Duodenal mucosa (tissue), 2 donors: Measurements from ENCODE around the gene IRF7.

Experiments used
- H3K27ac ChIP-seq: one replicate; pipeline ENCODE4 v1.7.0; 2013; ENCODE audit warnings: low read depth, low read length
- H3K27me3 ChIP-seq, 2 donors: one replicate each; pipeline ENCODE4 v1.7.0; 2013; ENCODE audit warnings: low read length in 2 of 2, control low read depth in 1 of 2; ENCODE audit not compliant: insufficient read depth in 2 of 2, control insufficient read depth in 1 of 2
- H3K36me3 ChIP-seq, 2 donors: one replicate each; pipeline ENCODE4 v1.7.0; 2013; ENCODE audit warnings: low read length in 2 of 2, control low read depth in 1 of 2; ENCODE audit not compliant: insufficient read depth in 2 of 2, control insufficient read depth in 1 of 2
- H3K4me1 ChIP-seq, 2 donors: one replicate each; pipeline ENCODE4 v1.7.0; 2013; ENCODE audit warnings: low read length in 2 of 2, control low read depth in 1 of 2; ENCODE audit not compliant: insufficient read depth in 2 of 2, control insufficient read depth in 1 of 2
- H3K4me3 ChIP-seq, 2 donors: one replicate each; pipeline ENCODE4 v1.7.0; 2013; ENCODE audit warnings: low read length in 2 of 2, low read depth in 1 of 2
- H3K9ac ChIP-seq, 2 donors: one replicate each; pipeline ENCODE4 v1.7.0; 2013; ENCODE audit warnings: low read length in 2 of 2, low read depth in 1 of 2
- H3K9me3 ChIP-seq, 2 donors: one replicate each; pipeline ENCODE4 v1.7.0; 2013; ENCODE audit warnings: low read length in 2 of 2, control low read depth in 1 of 2; ENCODE audit not compliant: control insufficient read depth in 1 of 2

The IRF7 gene

GRCh38 chr11:614623-615503 is 887 bp downstream of the IRF7 start:
- H3K9me3 ChIP-seq, result no peaks in the 10 kb centered on the region
- H3K9ac ChIP-seq, result peak overlapping the region; percentile 83 to 97
- no peaks in the 10 kb centered on the region for H3K27me3 ChIP-seq
- peaks cover 20 to 55% of the 10 kb centered on the region in 2 donors for H3K36me3 ChIP-seq
- H3K27ac ChIP-seq, result peak overlapping the region; percentile 94
- H3K4me3 ChIP-seq, result peak overlapping the region; percentile 80 to 82
- H3K4me1 ChIP-seq, result peaks cover 45 to 49% of the 10 kb centered on the region in 2 donors

- H3K9ac ChIP-seq, result peak overlapping the region; percentile 38 to 97
- H3K36me3 ChIP-seq, result peaks cover 25 to 57% of the 10 kb centered on the region in 2 donors
- no peaks in the 10 kb centered on the region for H3K27me3 ChIP-seq
- peaks cover 45 to 49% of the 10 kb centered on the region in 2 donors for H3K4me1 ChIP-seq
- H3K4me3 ChIP-seq, result peak overlapping the region; percentile 80 to 82
- H3K27ac ChIP-seq, result peak overlapping the region; percentile 94
- H3K9me3 ChIP-seq, result no peaks in the 10 kb centered on the region
Measured at GRCh38 chr11:614021-614622, 1.6 kb downstream of the IRF7 start.

GRCh38 chr11:613369-613968 is 2.3 kb downstream of the IRF7 start:
- Histone ChIP-seq H3K9ac (peak overlapping the region in 1 of 2 donors; percentile 97), H3K4me1 (peaks cover 45 to 49% of the 10 kb centered on the region in 2 donors), H3K27ac (peak overlapping the region; percentile 94), H3K27me3 (no peaks in the 10 kb centered on the region), H3K9me3 (no peaks in the 10 kb centered on the region), H3K4me3 (peak overlapping the region in 1 of 2 donors; percentile 80), H3K36me3 (peaks cover 31 to 60% of the 10 kb centered on the region in 2 donors)

- Histone ChIP-seq H3K27me3 (no peaks in the 10 kb centered on the region), H3K4me3 (no peak overlapping the region), H3K4me1 (peaks cover 45 to 49% of the 10 kb centered on the region in 2 donors), H3K36me3 (peaks cover 37 to 59% of the 10 kb centered on the region in 2 donors), H3K27ac (peak overlapping the region; percentile 62), H3K9ac (peak overlapping the region in 1 of 2 donors; percentile 25), H3K9me3 (no peaks in the 10 kb centered on the region)
Measured at GRCh38 chr11:612961-613300, 2.8 kb downstream of the IRF7 start.

GRCh38 chr11:612201-612960 is 3.4 kb downstream of the IRF7 start:
- H3K36me3 ChIP-seq, result peaks cover 42 to 65% of the 10 kb centered on the region in 2 donors
- no peaks in the 10 kb centered on the region for H3K27me3 ChIP-seq
- peak overlapping the region; percentile 41 to 43 for H3K9ac ChIP-seq
- peak overlapping the region; percentile 62 for H3K27ac ChIP-seq
- H3K4me3 ChIP-seq, result no peak overlapping the region
- peaks cover 45 to 49% of the 10 kb centered on the region in 2 donors for H3K4me1 ChIP-seq
- no peaks in the 10 kb centered on the region for H3K9me3 ChIP-seq

GRCh38 chr11:611001-611996 is 4.5 kb downstream of the IRF7 start:
- Histone ChIP-seq H3K36me3 (peaks cover 49 to 76% of the 10 kb centered on the region in 2 donors), H3K4me3 (no peak overlapping the region), H3K4me1 (peaks cover 45% of the 10 kb centered on the region in 2 donors), H3K9ac (no peak overlapping the region), H3K9me3 (no peaks in the 10 kb centered on the region), H3K27ac (no peak overlapping the region), H3K27me3 (no peaks in the 10 kb centered on the region)

- Histone ChIP-seq H3K27ac (no peak overlapping the region), H3K9me3 (no peaks in the 10 kb centered on the region), H3K4me1 (peaks cover 43 to 44% of the 10 kb centered on the region in 2 donors), H3K27me3 (no peaks in the 10 kb centered on the region), H3K9ac (no peak overlapping the region), H3K4me3 (no peak overlapping the region), H3K36me3 (peaks cover 56 to 86% of the 10 kb centered on the region in 2 donors)
Measured at GRCh38 chr11:610146-610801, 5.5 kb downstream of the IRF7 start.

- Histone ChIP-seq H3K27me3 (no peaks in the 10 kb centered on the region), H3K36me3 (peaks cover 65 to 92% of the 10 kb centered on the region in 2 donors), H3K4me3 (no peak overlapping the region), H3K9me3 (no peaks in the 10 kb centered on the region), H3K9ac (no peak overlapping the region), H3K4me1 (peaks cover 35% of the 10 kb centered on the region in 2 donors), H3K27ac (no peak overlapping the region)
Measured at GRCh38 chr11:609341-609811, 6.4 kb downstream of the IRF7 start.
